Astrocyte (in vitro differentiated cells and primary cell): ENCODE measurements around the gene SUPT4H1. TPM values are rescaled to one million over a fixed set of nuclear protein-coding genes. Genes with fewer than 3 reads are reported as not detected.

ENCODE experiments used
- DNase-seq: peaks from one replicate; pipeline ENCODE4 v3.0.0-alpha.2; 2010; ENCODE audit warnings: low read depth
- FAIRE-seq: peaks from 2 replicates; lab custom pipeline; 2011; peaks lifted over from hg19 to GRCh38; lab: Jason Lieb, UNC
- H2AFZ ChIP-seq: 2 replicates; pipeline ENCODE4 v1.6.0; 2012; ENCODE audit warnings: low read depth, low read length, inconsistent platforms
- H3K27ac ChIP-seq: 2 replicates; pipeline ENCODE4 v1.5.1; 2011; ENCODE audit warnings: low read depth, low read length, inconsistent platforms
- H3K27me3 ChIP-seq: 2 replicates; pipeline ENCODE4 v1.6.0; 2011; ENCODE audit warnings: low read length, inconsistent platforms; ENCODE audit not compliant: insufficient read depth
- H3K36me3 ChIP-seq: 2 replicates; pipeline ENCODE4 v1.5.1; 2011; ENCODE audit warnings: low read length, inconsistent platforms; ENCODE audit not compliant: insufficient read depth
- H3K4me1 ChIP-seq: 2 replicates; pipeline ENCODE4 v1.5.1; 2011; ENCODE audit warnings: low read length, inconsistent platforms; ENCODE audit not compliant: insufficient read depth
- H3K4me2 ChIP-seq: 2 replicates; pipeline ENCODE4 v1.6.0; 2012; ENCODE audit warnings: low read length, inconsistent platforms
- H3K4me3 ChIP-seq: 2 replicates; pipeline ENCODE4 v1.5.1; 2011; ENCODE audit warnings: low read depth, mild to moderate bottlenecking, low read length, inconsistent platforms; ENCODE audit not compliant: insufficient read depth
- H3K79me2 ChIP-seq: 2 replicates; pipeline ENCODE4 v1.6.0; 2012; ENCODE audit warnings: mild to moderate bottlenecking, low read length, inconsistent platforms; ENCODE audit not compliant: insufficient read depth
- H3K9ac ChIP-seq: 2 replicates; pipeline ENCODE4 v1.6.0; 2012; ENCODE audit warnings: mild to moderate bottlenecking, low read length, inconsistent platforms
- H3K9me3 ChIP-seq: 2 replicates; pipeline ENCODE4 v1.5.1; 2012; ENCODE audit warnings: low read depth, mild to moderate bottlenecking, low read length, inconsistent platforms; ENCODE audit not compliant: insufficient read depth
- H4K20me1 ChIP-seq: 2 replicates; pipeline ENCODE4 v1.6.0; 2012; ENCODE audit warnings: low read length, inconsistent platforms; ENCODE audit not compliant: insufficient read depth
- H3K27ac Mint-ChIP-seq: one replicate; pipeline ENCODE4 v1.8.0; 2021; ENCODE audit warnings: mild to moderate bottlenecking, mixed read lengths; ENCODE audit not compliant: unreplicated experiment
- H3K27me3 Mint-ChIP-seq: one replicate; pipeline ENCODE4 v1.8.0; 2021; ENCODE audit warnings: low read depth, mixed read lengths; ENCODE audit not compliant: unreplicated experiment
- H3K36me3 Mint-ChIP-seq: one replicate; pipeline ENCODE4 v1.8.0; 2021; ENCODE audit warnings: low read depth, mixed read lengths; ENCODE audit not compliant: unreplicated experiment
- H3K4me1 Mint-ChIP-seq: one replicate; pipeline ENCODE4 v1.8.0; 2021; ENCODE audit warnings: low read depth, mixed read lengths; ENCODE audit not compliant: unreplicated experiment
- H3K4me3 Mint-ChIP-seq: one replicate; pipeline ENCODE4 v1.8.0; 2021; ENCODE audit warnings: mild to moderate bottlenecking, moderate library complexity, mixed read lengths; ENCODE audit not compliant: unreplicated experiment
- H3K9me3 Mint-ChIP-seq: one replicate; pipeline ENCODE4 v1.8.0; 2021; ENCODE audit warnings: mild to moderate bottlenecking, mixed read lengths; ENCODE audit not compliant: unreplicated experiment
- CTCF ChIP-seq: IDR thresholded peaks from 2 replicates; pipeline ENCODE4 v1.5.1; 2011; ENCODE audit warnings: low read depth, mild to moderate bottlenecking, inconsistent platforms, low read length, moderate library complexity; ENCODE audit not compliant: insufficient read depth
- EZH2 ChIP-seq: IDR thresholded peaks from 2 replicates; pipeline ENCODE4 v1.6.1; 2012; ENCODE audit warnings: mild to moderate bottlenecking, low read length, inconsistent platforms; ENCODE audit not compliant: insufficient read depth
- total RNA-seq: library from RNA; stranded (reverse); gene quantifications from 2 replicates; pipeline ENCODE4 v1.2.1, GENCODE V29; 2021

Gene SUPT4H1
- total RNA-seq, 1 donor from 2014 or later = 108 TPM

- Mint-ChIP-seq H3K9me3 (peaks cover 2% of the 10 kb centered on the region), H3K27me3 (peaks cover 24% of the 10 kb centered on the region)
- FAIRE-seq = no peak
Observed at GRCh38 chr17:58314706-58315015, 37.3 kb downstream of the SUPT4H1 start.

GRCh38 chr17:58313815-58314705 is 37.9 kb downstream of the SUPT4H1 start:
- H3K27ac Mint-ChIP-seq = no peak overlapping the region
- Histone ChIP-seq H3K9ac (no peak overlapping the region), H3K27ac (no peak overlapping the region), H4K20me1 (no peaks in the 10 kb centered on the region), H2AFZ (no peak overlapping the region), H3K4me2 (no peak overlapping the region), H3K36me3 (no peaks in the 10 kb centered on the region), H3K4me3 (no peak overlapping the region), H3K4me1 (no peaks in the 10 kb centered on the region), H3K27me3 (no peaks in the 10 kb centered on the region), H3K79me2 (no peaks in the 10 kb centered on the region), H3K9me3 (no peaks in the 10 kb centered on the region)
- FAIRE-seq (no peak), DNase-seq (no peak)
- H3K4me3 Mint-ChIP-seq = no peak overlapping the region
- peaks cover 28% of the 10 kb centered on the region for H3K27me3 Mint-ChIP-seq
- no peaks in the 10 kb centered on the region for H3K4me1 Mint-ChIP-seq
- no peaks in the 10 kb centered on the region for H3K36me3 Mint-ChIP-seq
- TF ChIP-seq EZH2 = no peak
- TF ChIP-seq CTCF = no peak
- H3K9me3 Mint-ChIP-seq = peaks cover 2% of the 10 kb centered on the region

More at GRCh38 chr17:58314706-58315015, 37.3 kb downstream of the SUPT4H1 start:
- no peak overlapping the region for H3K27ac Mint-ChIP-seq
- no peak for DNase-seq
- no peak overlapping the region for H3K4me3 Mint-ChIP-seq
- Histone ChIP-seq H2AFZ (no peak overlapping the region), H3K36me3 (no peaks in the 10 kb centered on the region), H3K4me3 (no peak overlapping the region), H3K27ac (no peak overlapping the region), H3K4me1 (no peaks in the 10 kb centered on the region), H3K27me3 (no peaks in the 10 kb centered on the region), H3K9me3 (no peaks in the 10 kb centered on the region), H4K20me1 (no peaks in the 10 kb centered on the region), H3K79me2 (no peaks in the 10 kb centered on the region), H3K9ac (no peak overlapping the region), H3K4me2 (no peak overlapping the region)
- no peaks in the 10 kb centered on the region for H3K36me3 Mint-ChIP-seq
- no peak for TF ChIP-seq EZH2
- TF ChIP-seq CTCF = no peak
- no peaks in the 10 kb centered on the region for H3K4me1 Mint-ChIP-seq

GRCh38 chr17:58312829-58313228 is 39.2 kb downstream of the SUPT4H1 start:
- H3K4me1 ChIP-seq = no peaks in the 10 kb centered on the region
- no peak for FAIRE-seq
- no peaks in the 10 kb centered on the region for H4K20me1 ChIP-seq
- no peak overlapping the region for H3K4me3 ChIP-seq
- no peaks in the 10 kb centered on the region for H3K27me3 ChIP-seq
- no peak for TF ChIP-seq CTCF
- TF ChIP-seq EZH2 = no peak
- H2AFZ ChIP-seq = no peak overlapping the region
- H3K4me1 Mint-ChIP-seq = no peaks in the 10 kb centered on the region
- no peaks in the 10 kb centered on the region for H3K79me2 ChIP-seq
- DNase-seq = no peak
- no peaks in the 10 kb centered on the region for H3K36me3 ChIP-seq
- no peaks in the 10 kb centered on the region for H3K36me3 Mint-ChIP-seq
- H3K9me3 Mint-ChIP-seq = peaks cover 2% of the 10 kb centered on the region
- H3K27me3 Mint-ChIP-seq = peaks cover 31% of the 10 kb centered on the region
- no peak overlapping the region for H3K9ac ChIP-seq
- H3K9me3 ChIP-seq = no peaks in the 10 kb centered on the region
- no peak overlapping the region for H3K4me2 ChIP-seq
- no peak overlapping the region for H3K27ac Mint-ChIP-seq
- no peak overlapping the region for H3K4me3 Mint-ChIP-seq
- H3K27ac ChIP-seq = no peak overlapping the region
